Measurements from ENCODE around the gene ARHGAP8.

DNA sequence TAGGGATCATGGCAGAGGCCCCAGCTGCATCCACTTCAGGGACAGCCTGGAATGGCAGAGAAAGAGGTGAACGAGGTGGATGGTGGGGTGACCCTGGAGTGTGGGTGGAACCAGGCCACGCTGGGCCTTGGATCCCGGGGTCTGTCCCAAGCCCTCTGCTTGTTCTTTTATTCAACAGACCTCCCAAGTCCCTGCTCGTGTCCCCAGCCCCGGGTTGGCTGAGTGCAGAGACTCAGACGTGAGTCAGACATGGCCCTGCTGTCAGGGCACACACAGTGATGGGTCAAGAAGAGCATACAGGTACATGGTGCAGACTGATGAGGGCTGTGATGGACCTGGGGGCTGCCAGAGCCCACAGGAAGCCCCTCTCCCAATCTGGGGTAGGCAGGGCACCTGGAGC lies 6.6 kb downstream of the ARHGAP8 start:
- no peak for TF ChIP-seq POLR2A (IDR thresholded peaks at IDR 0.05; ENCODE audit: low read length)
- TF ChIP-seq, protein P1, sequence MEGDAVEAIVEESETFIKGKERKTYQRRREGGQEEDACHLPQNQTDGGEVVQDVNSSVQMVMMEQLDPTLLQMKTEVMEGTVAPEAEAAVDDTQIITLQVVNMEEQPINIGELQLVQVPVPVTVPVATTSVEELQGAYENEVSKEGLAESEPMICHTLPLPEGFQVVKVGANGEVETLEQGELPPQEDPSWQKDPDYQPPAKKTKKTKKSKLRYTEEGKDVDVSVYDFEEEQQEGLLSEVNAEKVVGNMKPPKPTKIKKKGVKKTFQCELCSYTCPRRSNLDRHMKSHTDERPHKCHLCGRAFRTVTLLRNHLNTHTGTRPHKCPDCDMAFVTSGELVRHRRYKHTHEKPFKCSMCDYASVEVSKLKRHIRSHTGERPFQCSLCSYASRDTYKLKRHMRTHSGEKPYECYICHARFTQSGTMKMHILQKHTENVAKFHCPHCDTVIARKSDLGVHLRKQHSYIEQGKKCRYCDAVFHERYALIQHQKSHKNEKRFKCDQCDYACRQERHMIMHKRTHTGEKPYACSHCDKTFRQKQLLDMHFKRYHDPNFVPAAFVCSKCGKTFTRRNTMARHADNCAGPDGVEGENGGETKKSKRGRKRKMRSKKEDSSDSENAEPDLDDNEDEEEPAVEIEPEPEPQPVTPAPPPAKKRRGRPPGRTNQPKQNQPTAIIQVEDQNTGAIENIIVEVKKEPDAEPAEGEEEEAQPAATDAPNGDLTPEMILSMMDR (IDR thresholded peaks at IDR 0.05), result no peak

Data from A549 (cell line).